PC-9 (cell line): ENCODE measurements around the gene DIAPH2.

Source experiments
- EZH2 ChIP-seq: fragments of 200-600 bp; sonication (generic); IDR thresholded peaks from 2 replicates; pipeline ENCODE4 v1.8.0; 2017; ENCODE audit warnings: antibody characterized with exemption, low read depth
- TF ChIP-seq, protein P1 (sequence below): fragments of 200-600 bp; sonication (generic); conservative IDR thresholded peaks from 2 replicates; pipeline ENCODE4 v1.6.1; 2017; ENCODE audit warnings: mixed run types, antibody characterized with exemption, mild to moderate bottlenecking, moderate library complexity

DNA sequence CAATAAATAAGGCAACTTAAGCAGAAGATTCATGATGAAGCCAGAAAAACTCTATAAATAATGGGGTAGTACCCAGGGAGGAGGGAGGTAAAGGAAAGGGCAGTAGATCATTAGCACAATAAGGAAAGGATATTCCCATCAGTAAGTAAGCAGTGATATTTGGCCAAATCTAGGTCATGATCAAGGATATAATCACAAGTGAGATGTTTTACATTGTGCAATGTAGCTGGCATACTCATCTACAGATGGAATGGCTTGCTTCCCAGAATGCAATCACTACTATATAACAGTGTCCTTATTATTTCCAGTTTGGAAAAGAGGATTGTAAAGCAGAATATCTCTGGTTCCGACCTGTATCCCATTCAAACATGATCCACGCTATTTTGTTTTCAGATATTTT, 682.5 kb downstream of the DIAPH2 start:
- TF ChIP-seq, protein P1, sequence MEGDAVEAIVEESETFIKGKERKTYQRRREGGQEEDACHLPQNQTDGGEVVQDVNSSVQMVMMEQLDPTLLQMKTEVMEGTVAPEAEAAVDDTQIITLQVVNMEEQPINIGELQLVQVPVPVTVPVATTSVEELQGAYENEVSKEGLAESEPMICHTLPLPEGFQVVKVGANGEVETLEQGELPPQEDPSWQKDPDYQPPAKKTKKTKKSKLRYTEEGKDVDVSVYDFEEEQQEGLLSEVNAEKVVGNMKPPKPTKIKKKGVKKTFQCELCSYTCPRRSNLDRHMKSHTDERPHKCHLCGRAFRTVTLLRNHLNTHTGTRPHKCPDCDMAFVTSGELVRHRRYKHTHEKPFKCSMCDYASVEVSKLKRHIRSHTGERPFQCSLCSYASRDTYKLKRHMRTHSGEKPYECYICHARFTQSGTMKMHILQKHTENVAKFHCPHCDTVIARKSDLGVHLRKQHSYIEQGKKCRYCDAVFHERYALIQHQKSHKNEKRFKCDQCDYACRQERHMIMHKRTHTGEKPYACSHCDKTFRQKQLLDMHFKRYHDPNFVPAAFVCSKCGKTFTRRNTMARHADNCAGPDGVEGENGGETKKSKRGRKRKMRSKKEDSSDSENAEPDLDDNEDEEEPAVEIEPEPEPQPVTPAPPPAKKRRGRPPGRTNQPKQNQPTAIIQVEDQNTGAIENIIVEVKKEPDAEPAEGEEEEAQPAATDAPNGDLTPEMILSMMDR: no peak
- TF ChIP-seq EZH2: no peak
